Activated CD8-positive, alpha-beta T cell treated with anti-CD3 and anti-CD28 coated beads for 36 hours (primary cell): Measurements from ENCODE around the gene LST1. TPM values are rescaled to one million over a fixed set of nuclear protein-coding genes. Genes with fewer than 3 reads are reported as not detected.
"Not testable (repeated sequence)": the region's sequence is repeated elsewhere in the genome, so short reads cannot be mapped to it uniquely, and the experiment has no call there.

Experiments used
- ATAC-seq: fragments of 200-7000 bp; cut with Tn5 transposase; one replicate; pipeline ENCODE4 v1.10.0; 2021; ENCODE audit warnings: mild to moderate bottlenecking, moderate library complexity
- CTCF ChIA-PET: fragments of 350-600 bp; sonication (Branson Sonifier 250); formaldehyde crosslinking; loops from one replicate; lab custom pipeline; 2021; ENCODE audit warnings: antibody characterized with exemption; lab: Charles Lee
- POLR2A ChIA-PET: fragments of 350-600 bp; sonication (Branson Sonifier 250); formaldehyde crosslinking; loops from one replicate; lab custom pipeline; 2021; ENCODE audit warnings: antibody characterized with exemption; lab: Charles Lee
- DNase-seq: peaks from one replicate; pipeline ENCODE4 v3.0.0-alpha.2; 2020
- H3K27ac Mint-ChIP-seq: one replicate; pipeline ENCODE4 v1.8.0; 2021; ENCODE audit warnings: mild to moderate bottlenecking, mixed read lengths
- H3K27me3 Mint-ChIP-seq: one replicate; pipeline ENCODE4 v1.8.0; 2021; ENCODE audit warnings: mixed read lengths
- H3K36me3 Mint-ChIP-seq: one replicate; pipeline ENCODE4 v1.8.0; 2021; ENCODE audit warnings: low read depth, mixed read lengths
- H3K4me1 Mint-ChIP-seq: one replicate; pipeline ENCODE4 v1.8.0; 2021; ENCODE audit warnings: low read depth, mixed read lengths
- H3K4me3 Mint-ChIP-seq: one replicate; pipeline ENCODE4 v1.8.0; 2021; ENCODE audit warnings: mild to moderate bottlenecking, moderate library complexity, mixed read lengths
- H3K9me3 Mint-ChIP-seq: one replicate; pipeline ENCODE4 v1.8.0; 2021; ENCODE audit warnings: mixed read lengths
- CTCF ChIP-seq: fragments of 200-600 bp; IDR thresholded peaks from one replicate; pipeline ENCODE4 v1.8.0; 2022; ENCODE audit warnings: antibody characterized with exemption, mild to moderate bottlenecking
- intact Hi-C: fragments of 100-400 bp; cut with micrococcal nuclease; formaldehyde crosslinking; loops from one replicate; pipeline ENCODE4 v1.10.0; 2022
- total RNA-seq, 2 experiments: library from RNA; stranded (reverse); gene quantifications; one replicate each; pipeline ENCODE4 v1.2.3, GENCODE V29; 2021

Gene LST1
- total RNA-seq, 2 experiments from 2014 or later, result 40.4 to 43.6 TPM

GRCh38 chr6:31587791-31588777 is 2.0 kb downstream of the LST1 start:
- ATAC-seq (peak; percentile 13), DNase-seq (no peak)
- ChIA-PET CTCF (interaction anchor here (1.4 to 56.2 kb wide), 3 partner anchors 4 to 93 kb away, joined by 3 to 2542 read pairs (median 2542); partner anchors contain the start of genes ATP6V1G2, DDX39B, LST1 and LTA), POLR2A (interaction anchor here (0.5 to 35.7 kb wide), 10 partner anchors 4 to 208 kb away, joined by 3 to 1181 read pairs (median 4); partner anchors contain the start of genes ATP6V1G2, DDX39B, GPANK1 and LST1)
- no peaks in the 10 kb centered on the region for H3K27me3 Mint-ChIP-seq
- H3K4me1 Mint-ChIP-seq, result peaks cover 67% of the 10 kb centered on the region
- no peaks in the 10 kb centered on the region for H3K9me3 Mint-ChIP-seq
- peaks cover 20% of the 10 kb centered on the region for H3K36me3 Mint-ChIP-seq
- peak overlapping the region; percentile 96 for H3K27ac Mint-ChIP-seq
- intact Hi-C loops, result no loop called here
- peak overlapping the region; percentile 76 for H3K4me3 Mint-ChIP-seq
- TF ChIP-seq CTCF, result no peak

GRCh38 chr6:31588871-31589650 is 3.0 kb downstream of the LST1 start:
- H3K4me3 Mint-ChIP-seq, result peak overlapping the region; percentile 51
- H3K9me3 Mint-ChIP-seq, result no peaks in the 10 kb centered on the region
- ATAC-seq (no peak), DNase-seq (no peak)
- ChIA-PET POLR2A (interaction anchor here (0.7 to 34.3 kb wide), 5 partner anchors 10 to 39 kb away, joined by 3 to 1181 read pairs (median 5); partner anchors contain the start of genes LST1, LTA, LTB and TNF), CTCF (interaction anchor here (38.9 to 56.2 kb wide), 2 partner anchors 3 to 28 kb away, joined by 2542 read pairs; partner anchors contain the start of genes ATP6V1G2, DDX39B, LST1 and LTA)
- no peaks in the 10 kb centered on the region for H3K27me3 Mint-ChIP-seq
- peak overlapping the region; percentile 35 for H3K27ac Mint-ChIP-seq
- H3K36me3 Mint-ChIP-seq, result peaks cover 19% of the 10 kb centered on the region
- peaks cover 70% of the 10 kb centered on the region for H3K4me1 Mint-ChIP-seq
- TF ChIP-seq CTCF, result no peak
- intact Hi-C loops, result no loop called here

- DNase-seq, H3K27me3 Mint-ChIP-seq, H3K9me3 Mint-ChIP-seq, intact Hi-C loops, H3K27ac Mint-ChIP-seq, H3K4me3 Mint-ChIP-seq, ATAC-seq: not testable (repeated sequence)
- CTCF ChIA-PET, result interaction anchor here (1.5 to 38.9 kb wide), 2 partner anchors 8 to 29 kb away, joined by 8 to 2542 read pairs; partner anchors contain the start of genes ATP6V1G2, DDX39B, LST1 and LTA
- H3K36me3 Mint-ChIP-seq, result peaks cover 19% of the 10 kb centered on the region
- POLR2A ChIA-PET, result interaction anchor here (1.1 to 34.3 kb wide), 2 partner anchors 20 to 49 kb away, joined by 3 to 1181 read pairs; partner anchors contain the start of genes DDX39B, LST1, LTA and LTB
- H3K4me1 Mint-ChIP-seq, result peaks cover 65% of the 10 kb centered on the region
These were observed 4.6 kb downstream of the LST1 start for GRCh38 chr6:31590691-31591090.

- no peak for TF ChIP-seq CTCF
- no peaks in the 10 kb centered on the region for H3K9me3 Mint-ChIP-seq
- H3K27ac Mint-ChIP-seq, result peak overlapping the region; percentile 88
- H3K4me3 Mint-ChIP-seq, result peak overlapping the region; percentile 76
- H3K36me3 Mint-ChIP-seq, result peaks cover 13% of the 10 kb centered on the region
- intact Hi-C loops, result no loop called here
- ChIA-PET POLR2A (interaction anchor here (0.8 to 34.3 kb wide), 6 partner anchors 22 to 68 kb away, joined by 3 to 1181 read pairs (median 4); partner anchors contain the start of genes C6orf47, LST1, LTA and LTB), CTCF (interaction anchor here (1.3 to 38.9 kb wide), 3 partner anchors 21 to 147 kb away, joined by 3 to 2542 read pairs (median 132); partner anchors contain the start of genes AIF1, ATP6V1G2, DDX39B and LST1)
- H3K27me3 Mint-ChIP-seq, result no peaks in the 10 kb centered on the region
- DNase-seq, result no peak
- peak; percentile 19 for ATAC-seq
- H3K4me1 Mint-ChIP-seq, result peaks cover 59% of the 10 kb centered on the region
These were observed 6.3 kb downstream of the LST1 start for GRCh38 chr6:31592396-31592771.
